Esophagus squamous epithelium (tissue), 5 donors: ENCODE results near the gene ZSWIM6. TPM values are rescaled to one million over a fixed set of nuclear protein-coding genes. Genes with fewer than 3 reads are reported as not detected.

ENCODE experiments used
- DNase-seq: peaks from one replicate; lab custom pipeline; 2025; lab: John Stamatoyannopoulos, UW
- H3K27ac ChIP-seq, 4 donors: fragments of 200-600 bp; sonication (generic); one replicate each; pipeline ENCODE4 v1.5.1; 2016 to 2019; ENCODE audit warnings: mild to moderate bottlenecking in 1 of 4
- H3K27me3 ChIP-seq, 4 donors: fragments of 200-600 bp; sonication (generic); 1 replicate in 3 of 4; 2 replicates in 1 of 4; pipeline versions ENCODE4 v1.5.1 to v1.6.0; 2017 to 2021; ENCODE audit warnings: antibody characterized with exemption in 1 of 4
- H3K36me3 ChIP-seq, 3 donors: fragments of 200-600 bp; sonication (generic); one replicate each; pipeline ENCODE4 v1.5.1; 2016 to 2019
- H3K4me1 ChIP-seq, 3 donors: fragments of 200-600 bp; sonication (generic); one replicate each; pipeline ENCODE4 v1.5.1; 2017 to 2019
- H3K4me3 ChIP-seq, 4 donors: fragments of 200-600 bp; sonication (generic); 1 replicate in 3 of 4; 2 replicates in 1 of 4; pipeline ENCODE4 v1.5.1; 2016 to 2019; ENCODE audit warnings: mild to moderate bottlenecking in 2 of 4, moderate library complexity in 1 of 4
- H3K9me3 ChIP-seq, 3 donors: fragments of 200-600 bp; sonication (generic); one replicate each; pipeline ENCODE4 v1.5.1; 2016 to 2019
- CTCF ChIP-seq, 6 experiments: fragments of 450-650 bp in 4 of 6; fragments of 200-600 bp in 2 of 6; sonication (generic) in 2 of 6; IDR thresholded peaks; one replicate each; pipeline ENCODE4 v1.5.1; 2016 to 2019; ENCODE audit warnings: antibody characterized with exemption in 6 of 6, mild to moderate bottlenecking in 4 of 6, moderate library complexity in 4 of 6
- POLR2A ChIP-seq, 4 donors: fragments of 450-650 bp; IDR thresholded peaks; one replicate each; pipeline ENCODE4 v1.6.1; 2017; ENCODE audit warnings: antibody characterized with exemption in 4 of 4, mild to moderate bottlenecking in 4 of 4, moderate library complexity in 3 of 4
- WGBS, 2 donors: methylation state at CpG; one replicate each; pipeline ENCODE4 v1.1.5; 2018; 5-methylcytosine and 5-hydroxymethylcytosine counted together
- intact Hi-C: fragments of 100-400 bp; cut with DNase I; formaldehyde crosslinking; loops from one replicate; pipeline ENCODE4 v1.15.0; 2022
- total RNA-seq, 4 donors: library from RNA; depleted of rRNA; stranded (reverse); fragments of >200 nt; gene quantifications; one replicate each; pipeline ENCODE4 v1.1.0, GENCODE V29; 2016
- donor health status: DM: yes; HTN: yes; CAD: no.

The ZSWIM6 gene
- total RNA-seq, 4 donors from 2014 or later: 6.4 to 12.4 (median 8.8) TPM

DNA sequence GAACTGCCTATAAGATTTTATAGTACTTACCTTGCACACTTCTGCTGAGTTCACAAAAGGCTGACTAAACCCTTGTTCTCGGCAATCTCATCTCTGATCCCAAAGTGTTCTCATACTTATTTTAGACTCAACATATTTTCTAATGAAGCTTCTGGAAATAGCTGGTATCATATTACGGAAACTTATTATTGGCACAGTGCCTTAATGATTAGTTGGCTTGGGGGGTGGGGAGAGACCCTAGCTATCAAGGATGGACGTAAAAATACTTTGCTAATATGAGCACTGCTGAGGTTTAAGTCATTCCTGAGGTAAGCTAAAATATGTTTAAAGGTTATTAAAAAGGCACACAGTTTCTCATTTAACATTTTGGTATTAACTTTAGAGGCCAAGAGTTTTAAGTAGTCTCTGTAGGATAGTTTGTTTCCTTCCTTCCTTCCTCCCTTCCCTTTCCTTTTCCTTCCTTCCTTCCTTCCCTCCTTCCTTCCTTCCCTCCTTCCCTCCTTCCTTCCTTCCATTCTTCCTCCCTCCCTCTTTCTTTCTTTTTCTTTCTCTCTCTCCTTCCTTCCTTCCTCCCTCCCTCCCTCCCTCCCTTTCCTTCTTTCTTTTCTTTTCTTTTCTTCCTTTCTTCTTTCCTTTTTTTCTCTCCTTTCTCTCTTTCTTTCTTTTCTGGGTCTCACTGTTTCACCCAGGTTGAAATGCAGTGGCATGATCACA lies 31.5 kb downstream of the ZSWIM6 start:
- no peak for DNase-seq
- peaks cover 0 to 6% (median 0%) of the 10 kb centered on the region in 3 donors for H3K36me3 ChIP-seq
- H3K27me3 ChIP-seq: no peaks in the 10 kb centered on the region
- WGBS, 2 donors: 91 to 93% methylated on average over 3 of the region's 3 CpGs
- no peak overlapping the region for H3K4me3 ChIP-seq
- no peak overlapping the region for H3K27ac ChIP-seq
- TF ChIP-seq POLR2A (IDR thresholded peaks at IDR 0.05) (no peak), CTCF (IDR thresholded peaks at IDR 0.05) (no peak)
- H3K9me3 ChIP-seq: no peaks in the 10 kb centered on the region
- H3K4me1 ChIP-seq: peaks cover 0 to 8% (median 0%) of the 10 kb centered on the region in 3 donors
- intact Hi-C loops: no loop called here

GRCh38 chr5:61366497-61367240 lies 34.6 kb downstream of the ZSWIM6 start:
- Histone ChIP-seq H3K27me3 (no peaks in the 10 kb centered on the region), H3K9me3 (no peaks in the 10 kb centered on the region), H3K4me1 (no peaks in the 10 kb centered on the region), H3K36me3 (peaks cover 0 to 6% (median 0%) of the 10 kb centered on the region in 3 donors), H3K27ac (no peak overlapping the region), H3K4me3 (no peak overlapping the region)
- WGBS, 2 donors: 84 to 89% methylated on average over 7 of the region's 7 CpGs
- TF ChIP-seq POLR2A (IDR thresholded peaks at IDR 0.05) (no peak), CTCF (IDR thresholded peaks at IDR 0.05) (no peak)
- intact Hi-C loops: no loop called here
- no peak for DNase-seq

DNA sequence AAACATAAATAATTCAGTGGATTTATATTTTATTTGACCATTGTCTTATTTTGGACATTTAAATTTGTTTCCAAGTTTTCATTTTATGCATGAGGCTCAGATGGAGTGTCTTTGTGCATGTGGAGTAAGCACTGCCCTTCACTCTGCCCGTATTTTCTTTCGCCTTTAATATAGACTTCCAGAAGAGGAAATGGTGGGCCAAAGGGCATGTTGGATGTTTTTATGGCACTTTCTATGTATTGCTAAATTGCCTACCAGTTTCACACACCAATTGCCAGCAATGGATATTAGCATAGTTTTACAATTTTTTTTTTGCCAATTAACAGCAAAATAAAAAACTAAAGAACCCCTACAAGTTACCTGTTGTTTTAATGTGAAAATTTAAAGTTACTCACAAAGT lies 38.4 kb downstream of the ZSWIM6 start:
- TF ChIP-seq CTCF (IDR thresholded peaks at IDR 0.05) (no peak), POLR2A (IDR thresholded peaks at IDR 0.05) (no peak)
- no peak for DNase-seq
- intact Hi-C loops: no loop called here
- Histone ChIP-seq H3K9me3 (no peaks in the 10 kb centered on the region), H3K4me3 (no peak overlapping the region), H3K36me3 (no peaks in the 10 kb centered on the region), H3K27me3 (no peaks in the 10 kb centered on the region), H3K27ac (no peak overlapping the region), H3K4me1 (no peaks in the 10 kb centered on the region)
- WGBS, 2 donors: 83 to 88% methylated on average over 2 of the region's 2 CpGs

DNA sequence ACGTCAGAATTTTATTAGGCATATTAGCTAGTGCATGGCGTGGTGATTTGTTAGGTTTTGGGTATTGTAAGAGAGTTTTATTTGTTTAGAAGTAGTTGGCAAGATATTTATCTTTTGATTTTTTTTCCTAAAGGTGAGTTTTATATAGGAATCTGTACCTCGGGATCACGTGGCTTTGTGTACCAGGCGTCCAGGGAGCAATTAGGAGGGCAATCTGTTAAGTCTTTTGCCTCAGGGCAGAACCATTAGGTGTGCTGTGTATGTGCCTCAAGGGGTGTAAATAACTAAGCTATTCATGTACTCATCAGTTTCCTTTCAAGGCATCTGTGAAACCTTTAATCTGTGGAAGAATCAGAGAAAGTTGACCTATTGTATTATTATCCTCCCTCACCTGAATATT lies 39.4 kb downstream of the ZSWIM6 start:
- TF ChIP-seq CTCF (IDR thresholded peaks at IDR 0.05): no peak
- no peak for TF ChIP-seq POLR2A (IDR thresholded peaks at IDR 0.05)
- no peaks in the 10 kb centered on the region for H3K27me3 ChIP-seq
- H3K4me3 ChIP-seq: no peak overlapping the region
- H3K4me1 ChIP-seq: no peaks in the 10 kb centered on the region
- WGBS, 2 donors: 60 to 64% methylated on average over 5 of the region's 5 CpGs
- intact Hi-C loops: no loop called here
- DNase-seq: no peak
- H3K36me3 ChIP-seq: no peaks in the 10 kb centered on the region
- no peak overlapping the region for H3K27ac ChIP-seq
- no peaks in the 10 kb centered on the region for H3K9me3 ChIP-seq

DNA sequence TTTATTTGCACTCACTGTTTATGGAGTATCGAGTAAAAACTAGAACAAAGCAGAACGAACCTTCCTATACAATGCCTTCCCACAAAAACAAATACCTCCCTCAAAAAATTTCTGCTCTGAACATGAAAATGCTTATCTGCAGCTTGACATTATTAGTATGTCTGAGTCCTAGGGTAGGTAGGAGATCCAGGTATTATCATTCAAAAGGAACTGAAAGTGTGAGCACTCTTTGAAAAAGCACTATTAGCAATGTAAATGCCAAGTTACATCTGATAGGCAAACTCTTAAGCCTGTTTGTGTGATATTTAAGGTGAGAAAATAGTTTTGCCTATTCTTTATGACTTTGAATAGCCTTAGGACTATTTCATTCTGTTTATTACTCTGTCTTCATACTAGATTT lies 47.6 kb downstream of the ZSWIM6 start:
- Histone ChIP-seq H3K4me1 (no peaks in the 10 kb centered on the region), H3K27ac (no peak overlapping the region), H3K36me3 (no peaks in the 10 kb centered on the region), H3K4me3 (no peak overlapping the region), H3K27me3 (no peaks in the 10 kb centered on the region), H3K9me3 (no peaks in the 10 kb centered on the region)
- no peak for DNase-seq
- intact Hi-C loops: no loop called here
- TF ChIP-seq CTCF (IDR thresholded peaks at IDR 0.05): no peak
- TF ChIP-seq POLR2A (IDR thresholded peaks at IDR 0.05): no peak
- 81 to 88% methylated on average over 2 of the region's 2 CpGs for WGBS, 2 donors
